GM23338 (cell line): ENCODE results near the gene TMEM178B. TPM values are rescaled to one million over a fixed set of nuclear protein-coding genes. Genes with fewer than 3 reads are reported as not detected.

ENCODE experiments used
- ATAC-seq: fragments of 200-7000 bp; cut with Tn5 transposase; 3 replicates; pipeline ENCODE4 v1.9.1; 2020
- DNase-seq: peaks from one replicate; pipeline ENCODE4 v3.0.0-alpha.2; 2015; ENCODE audit warnings: low spot score
- H2AFZ ChIP-seq: fragments of 200-600 bp; sonication (generic); 2 replicates; pipeline ENCODE4 v1.8.0; 2016; ENCODE audit warnings: antibody characterized with exemption, mild to moderate bottlenecking, moderate library complexity
- H3F3A ChIP-seq: fragments of 200-600 bp; sonication (generic); replicated peaks from 2 replicates; pipeline ENCODE4 v1.8.0; 2017; ENCODE audit warnings: antibody characterized with exemption, mixed run types, low read depth
- H3K27ac ChIP-seq: fragments of 200-600 bp; sonication (generic); 2 replicates; pipeline ENCODE4 v1.6.1; 2016; ENCODE audit warnings: low read depth
- H3K27me3 ChIP-seq: fragments of 200-600 bp; sonication (generic); 2 replicates; pipeline ENCODE4 v1.8.0; 2016; ENCODE audit warnings: mild to moderate bottlenecking, mixed run types, moderate library complexity; ENCODE audit not compliant: insufficient read depth
- H3K36me3 ChIP-seq: fragments of 200-600 bp; sonication (generic); 2 replicates; pipeline ENCODE4 v1.8.0; 2016; ENCODE audit warnings: mild to moderate bottlenecking; ENCODE audit not compliant: insufficient read depth
- H3K4me1 ChIP-seq: fragments of 200-600 bp; sonication (generic); 2 replicates; pipeline ENCODE4 v1.8.0; 2016; ENCODE audit warnings: mild to moderate bottlenecking, moderate library complexity; ENCODE audit not compliant: insufficient read depth
- H3K4me2 ChIP-seq: fragments of 200-600 bp; sonication (generic); 2 replicates; pipeline ENCODE4 v1.7.1; 2017; ENCODE audit warnings: mixed run types
- H3K4me3 ChIP-seq: fragments of 200-600 bp; sonication (generic); 2 replicates; pipeline ENCODE4 v1.6.1; 2016; ENCODE audit warnings: mixed run types
- H3K79me2 ChIP-seq: fragments of 200-600 bp; sonication (generic); replicated peaks from 2 replicates; pipeline ENCODE4 v1.8.0; 2017; ENCODE audit warnings: mild to moderate bottlenecking; ENCODE audit not compliant: insufficient read depth
- H3K9me2 ChIP-seq: fragments of 200-600 bp; sonication (generic); 2 replicates; pipeline ENCODE4 v1.8.0; 2017; ENCODE audit not compliant: insufficient read depth
- H4K20me1 ChIP-seq: fragments of 200-600 bp; sonication (generic); replicated peaks from 2 replicates; pipeline ENCODE4 v1.8.0; 2017; ENCODE audit warnings: mild to moderate bottlenecking; ENCODE audit not compliant: insufficient read depth
- H3K27ac Mint-ChIP-seq: 2 replicates; pipeline ENCODE4 v1.8.0; 2020; ENCODE audit warnings: inconsistent platforms, mild to moderate bottlenecking, moderate library complexity, mixed read lengths
- H3K27me3 Mint-ChIP-seq: 3 replicates; pipeline ENCODE4 v1.8.0; 2022; ENCODE audit warnings: low read depth, mild to moderate bottlenecking, moderate library complexity, mixed read lengths, inconsistent platforms; ENCODE audit not compliant: insufficient read depth, poor library complexity
- H3K36me3 Mint-ChIP-seq: 3 replicates; pipeline ENCODE4 v1.8.0; 2021; ENCODE audit warnings: low read depth, mild to moderate bottlenecking, inconsistent platforms, moderate library complexity, mixed read lengths
- H3K4me1 Mint-ChIP-seq: 3 replicates; pipeline ENCODE4 v1.8.0; 2020; ENCODE audit warnings: mild to moderate bottlenecking, inconsistent platforms, mixed read lengths
- H3K4me3 Mint-ChIP-seq: 3 replicates; pipeline ENCODE4 v1.8.0; 2021; ENCODE audit warnings: moderate library complexity, mild to moderate bottlenecking, inconsistent platforms, mixed read lengths
- H3K9me3 Mint-ChIP-seq: 3 replicates; pipeline ENCODE4 v1.8.0; 2020; ENCODE audit warnings: moderate library complexity, mild to moderate bottlenecking, inconsistent platforms, mixed read lengths
- CREB1 ChIP-seq: fragments of 250-450 bp; sonication (Bioruptor Pico); IDR thresholded peaks from 2 replicates; pipeline ENCODE4 v1.5.0; 2020; ENCODE audit warnings: low read depth, mild to moderate bottlenecking, moderate library complexity
- EZH2 ChIP-seq: fragments of 200-600 bp; sonication (generic); IDR thresholded peaks from one replicate; pipeline ENCODE4 v1.8.0; 2017; ENCODE audit warnings: antibody characterized with exemption, mild to moderate bottlenecking, low read depth; ENCODE audit not compliant: unreplicated experiment
- JUNB ChIP-seq: IDR thresholded peaks from one replicate; pipeline ENCODE4 v1.6.1; 2016; ENCODE audit warnings: antibody characterized with exemption; ENCODE audit not compliant: unreplicated experiment
- POLR2AphosphoS5 ChIP-seq: IDR thresholded peaks from 2 replicates; pipeline ENCODE4 v1.6.1; 2016; ENCODE audit warnings: antibody characterized with exemption, low read depth
- STAT1 ChIP-seq: IDR thresholded peaks from one replicate; pipeline ENCODE4 v1.6.1; 2016; ENCODE audit warnings: antibody characterized with exemption; ENCODE audit not compliant: unreplicated experiment
- ZNF114 ChIP-seq: fragments of 250-450 bp; sonication (Bioruptor Pico); IDR thresholded peaks from 2 replicates; pipeline ENCODE4 v1.5.0; 2020; ENCODE audit warnings: mild to moderate bottlenecking, moderate library complexity
- ZNF331 ChIP-seq: fragments of 250-450 bp; sonication (Bioruptor Pico); IDR thresholded peaks from 2 replicates; pipeline ENCODE4 v1.5.0; 2020; ENCODE audit warnings: low read depth, mild to moderate bottlenecking, moderate library complexity
- polyA plus RNA-seq: library from polyadenylated mRNA; unstranded; fragments of >200 nt; fragmentation: Nextera tagmentation; extraction: Ambion mirVana; gene quantifications from 2 replicates; pipeline ENCODE4 v1.2.1, GENCODE V29; 2016
- total RNA-seq: library from RNA; depleted of rRNA; stranded (reverse); fragments of >200 nt; shearing (Covaris generic); gene quantifications from 2 replicates; pipeline ENCODE4 v1.2.3, GENCODE V29; 2014
- TF ChIP-seq, protein P1 (sequence below): IDR thresholded peaks from one replicate; pipeline ENCODE4 v1.6.1; 2018; ENCODE audit warnings: antibody characterized with exemption; ENCODE audit not compliant: unreplicated experiment
- TF ChIP-seq, protein P2 (sequence below): fragments of 250-450 bp; sonication (Bioruptor Pico); IDR thresholded peaks from 2 replicates; pipeline ENCODE4 v1.5.0; 2020; ENCODE audit warnings: mild to moderate bottlenecking, moderate library complexity
- TF ChIP-seq, protein P3 (sequence below): IDR thresholded peaks from 2 replicates; pipeline ENCODE4 v1.6.1; 2016; ENCODE audit warnings: antibody characterized with exemption

Gene TMEM178B
- total and polyA plus RNA-seq, 2 experiments from 2014 or later: 4.9 to 15.6 TPM

DNA sequence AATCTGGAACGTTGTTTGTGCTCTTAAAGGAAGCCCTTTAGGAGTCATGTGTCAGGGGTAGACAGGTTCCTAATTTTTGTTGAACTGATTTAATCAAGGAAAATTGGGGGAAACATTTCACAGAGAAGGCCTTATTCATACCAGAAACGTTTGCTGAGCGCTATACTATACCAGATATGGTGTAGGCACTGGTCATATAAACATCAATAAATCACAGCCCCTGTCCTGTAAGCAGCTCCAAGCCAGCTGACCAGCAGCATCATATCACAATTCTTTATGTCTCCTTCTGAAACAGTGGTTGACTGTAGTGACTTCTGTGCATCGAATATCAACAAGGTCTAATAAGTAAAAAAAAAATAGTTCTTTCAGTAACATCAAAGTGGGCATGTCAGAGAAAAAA lies 1.1 kb downstream of the TMEM178B start (continued):
- TF ChIP-seq ZNF331 (CRISPR knock-in tag) (no peak), EZH2 (no peak), CREB1 (no peak), JUNB (no peak)
- TF ChIP-seq, protein P1, sequence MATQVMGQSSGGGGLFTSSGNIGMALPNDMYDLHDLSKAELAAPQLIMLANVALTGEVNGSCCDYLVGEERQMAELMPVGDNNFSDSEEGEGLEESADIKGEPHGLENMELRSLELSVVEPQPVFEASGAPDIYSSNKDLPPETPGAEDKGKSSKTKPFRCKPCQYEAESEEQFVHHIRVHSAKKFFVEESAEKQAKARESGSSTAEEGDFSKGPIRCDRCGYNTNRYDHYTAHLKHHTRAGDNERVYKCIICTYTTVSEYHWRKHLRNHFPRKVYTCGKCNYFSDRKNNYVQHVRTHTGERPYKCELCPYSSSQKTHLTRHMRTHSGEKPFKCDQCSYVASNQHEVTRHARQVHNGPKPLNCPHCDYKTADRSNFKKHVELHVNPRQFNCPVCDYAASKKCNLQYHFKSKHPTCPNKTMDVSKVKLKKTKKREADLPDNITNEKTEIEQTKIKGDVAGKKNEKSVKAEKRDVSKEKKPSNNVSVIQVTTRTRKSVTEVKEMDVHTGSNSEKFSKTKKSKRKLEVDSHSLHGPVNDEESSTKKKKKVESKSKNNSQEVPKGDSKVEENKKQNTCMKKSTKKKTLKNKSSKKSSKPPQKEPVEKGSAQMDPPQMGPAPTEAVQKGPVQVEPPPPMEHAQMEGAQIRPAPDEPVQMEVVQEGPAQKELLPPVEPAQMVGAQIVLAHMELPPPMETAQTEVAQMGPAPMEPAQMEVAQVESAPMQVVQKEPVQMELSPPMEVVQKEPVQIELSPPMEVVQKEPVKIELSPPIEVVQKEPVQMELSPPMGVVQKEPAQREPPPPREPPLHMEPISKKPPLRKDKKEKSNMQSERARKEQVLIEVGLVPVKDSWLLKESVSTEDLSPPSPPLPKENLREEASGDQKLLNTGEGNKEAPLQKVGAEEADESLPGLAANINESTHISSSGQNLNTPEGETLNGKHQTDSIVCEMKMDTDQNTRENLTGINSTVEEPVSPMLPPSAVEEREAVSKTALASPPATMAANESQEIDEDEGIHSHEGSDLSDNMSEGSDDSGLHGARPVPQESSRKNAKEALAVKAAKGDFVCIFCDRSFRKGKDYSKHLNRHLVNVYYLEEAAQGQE: no peak

DNA sequence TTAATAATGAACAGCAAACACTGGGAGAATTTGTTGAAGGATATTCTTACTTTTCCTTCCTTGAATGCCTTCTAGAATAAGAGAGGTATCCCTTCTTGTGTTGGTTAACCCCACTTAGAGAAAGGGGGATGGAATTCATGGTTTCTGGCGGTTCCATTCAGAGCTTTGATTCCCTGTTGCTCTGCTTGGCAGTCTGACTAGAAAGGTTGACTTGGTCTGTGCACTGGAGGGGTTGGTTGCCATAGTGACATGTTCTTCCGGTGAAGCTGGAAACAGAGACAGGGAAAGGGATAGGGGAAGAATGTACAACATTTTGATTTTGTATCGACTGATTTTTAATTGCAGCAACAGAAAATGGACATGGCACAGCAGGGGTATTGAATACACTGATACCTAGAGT lies 2.5 kb downstream of the TMEM178B start:
- peaks cover 20% of the 10 kb centered on the region for H3K27me3 Mint-ChIP-seq
- H3F3A ChIP-seq: peaks cover 11% of the 10 kb centered on the region; the same call in 1 of the 2 replicates
- H3K4me3 ChIP-seq: peak overlapping the region; percentile 90
- no peaks in the 10 kb centered on the region for H3K9me3 Mint-ChIP-seq
- peaks cover 5% of the 10 kb centered on the region; the same call in 2 of the 3 replicates for H3K4me1 Mint-ChIP-seq
- H3K4me3 Mint-ChIP-seq: no peak overlapping the region; the same call in 2 of the 3 replicates
- H2AFZ ChIP-seq: no peak overlapping the region
- peaks cover 4% of the 10 kb centered on the region for H4K20me1 ChIP-seq
- H3K4me2 ChIP-seq: peak overlapping the region; percentile 93
- DNase-seq: peak; percentile 66
- H3K4me1 ChIP-seq: peaks cover 29% of the 10 kb centered on the region
- H3K79me2 ChIP-seq: peaks cover 65% of the 10 kb centered on the region
- no peak overlapping the region for H3K27ac Mint-ChIP-seq
- H3K36me3 ChIP-seq: no peaks in the 10 kb centered on the region
- no peaks in the 10 kb centered on the region for H3K9me2 ChIP-seq
- H3K36me3 Mint-ChIP-seq: no peaks in the 10 kb centered on the region; the same call in 2 of the 3 replicates
- H3K27me3 ChIP-seq: peaks cover 22% of the 10 kb centered on the region
- ATAC-seq: no peak
- no peak overlapping the region for H3K27ac ChIP-seq
- TF ChIP-seq EZH2 (no peak), ZNF331 (CRISPR knock-in tag) (no peak), CREB1 (no peak), STAT1 (no peak), POLR2AphosphoS5 (no peak), ZNF114 (CRISPR knock-in tag) (no peak)
- TF ChIP-seq, protein P1: no peak
- TF ChIP-seq, protein P2, sequence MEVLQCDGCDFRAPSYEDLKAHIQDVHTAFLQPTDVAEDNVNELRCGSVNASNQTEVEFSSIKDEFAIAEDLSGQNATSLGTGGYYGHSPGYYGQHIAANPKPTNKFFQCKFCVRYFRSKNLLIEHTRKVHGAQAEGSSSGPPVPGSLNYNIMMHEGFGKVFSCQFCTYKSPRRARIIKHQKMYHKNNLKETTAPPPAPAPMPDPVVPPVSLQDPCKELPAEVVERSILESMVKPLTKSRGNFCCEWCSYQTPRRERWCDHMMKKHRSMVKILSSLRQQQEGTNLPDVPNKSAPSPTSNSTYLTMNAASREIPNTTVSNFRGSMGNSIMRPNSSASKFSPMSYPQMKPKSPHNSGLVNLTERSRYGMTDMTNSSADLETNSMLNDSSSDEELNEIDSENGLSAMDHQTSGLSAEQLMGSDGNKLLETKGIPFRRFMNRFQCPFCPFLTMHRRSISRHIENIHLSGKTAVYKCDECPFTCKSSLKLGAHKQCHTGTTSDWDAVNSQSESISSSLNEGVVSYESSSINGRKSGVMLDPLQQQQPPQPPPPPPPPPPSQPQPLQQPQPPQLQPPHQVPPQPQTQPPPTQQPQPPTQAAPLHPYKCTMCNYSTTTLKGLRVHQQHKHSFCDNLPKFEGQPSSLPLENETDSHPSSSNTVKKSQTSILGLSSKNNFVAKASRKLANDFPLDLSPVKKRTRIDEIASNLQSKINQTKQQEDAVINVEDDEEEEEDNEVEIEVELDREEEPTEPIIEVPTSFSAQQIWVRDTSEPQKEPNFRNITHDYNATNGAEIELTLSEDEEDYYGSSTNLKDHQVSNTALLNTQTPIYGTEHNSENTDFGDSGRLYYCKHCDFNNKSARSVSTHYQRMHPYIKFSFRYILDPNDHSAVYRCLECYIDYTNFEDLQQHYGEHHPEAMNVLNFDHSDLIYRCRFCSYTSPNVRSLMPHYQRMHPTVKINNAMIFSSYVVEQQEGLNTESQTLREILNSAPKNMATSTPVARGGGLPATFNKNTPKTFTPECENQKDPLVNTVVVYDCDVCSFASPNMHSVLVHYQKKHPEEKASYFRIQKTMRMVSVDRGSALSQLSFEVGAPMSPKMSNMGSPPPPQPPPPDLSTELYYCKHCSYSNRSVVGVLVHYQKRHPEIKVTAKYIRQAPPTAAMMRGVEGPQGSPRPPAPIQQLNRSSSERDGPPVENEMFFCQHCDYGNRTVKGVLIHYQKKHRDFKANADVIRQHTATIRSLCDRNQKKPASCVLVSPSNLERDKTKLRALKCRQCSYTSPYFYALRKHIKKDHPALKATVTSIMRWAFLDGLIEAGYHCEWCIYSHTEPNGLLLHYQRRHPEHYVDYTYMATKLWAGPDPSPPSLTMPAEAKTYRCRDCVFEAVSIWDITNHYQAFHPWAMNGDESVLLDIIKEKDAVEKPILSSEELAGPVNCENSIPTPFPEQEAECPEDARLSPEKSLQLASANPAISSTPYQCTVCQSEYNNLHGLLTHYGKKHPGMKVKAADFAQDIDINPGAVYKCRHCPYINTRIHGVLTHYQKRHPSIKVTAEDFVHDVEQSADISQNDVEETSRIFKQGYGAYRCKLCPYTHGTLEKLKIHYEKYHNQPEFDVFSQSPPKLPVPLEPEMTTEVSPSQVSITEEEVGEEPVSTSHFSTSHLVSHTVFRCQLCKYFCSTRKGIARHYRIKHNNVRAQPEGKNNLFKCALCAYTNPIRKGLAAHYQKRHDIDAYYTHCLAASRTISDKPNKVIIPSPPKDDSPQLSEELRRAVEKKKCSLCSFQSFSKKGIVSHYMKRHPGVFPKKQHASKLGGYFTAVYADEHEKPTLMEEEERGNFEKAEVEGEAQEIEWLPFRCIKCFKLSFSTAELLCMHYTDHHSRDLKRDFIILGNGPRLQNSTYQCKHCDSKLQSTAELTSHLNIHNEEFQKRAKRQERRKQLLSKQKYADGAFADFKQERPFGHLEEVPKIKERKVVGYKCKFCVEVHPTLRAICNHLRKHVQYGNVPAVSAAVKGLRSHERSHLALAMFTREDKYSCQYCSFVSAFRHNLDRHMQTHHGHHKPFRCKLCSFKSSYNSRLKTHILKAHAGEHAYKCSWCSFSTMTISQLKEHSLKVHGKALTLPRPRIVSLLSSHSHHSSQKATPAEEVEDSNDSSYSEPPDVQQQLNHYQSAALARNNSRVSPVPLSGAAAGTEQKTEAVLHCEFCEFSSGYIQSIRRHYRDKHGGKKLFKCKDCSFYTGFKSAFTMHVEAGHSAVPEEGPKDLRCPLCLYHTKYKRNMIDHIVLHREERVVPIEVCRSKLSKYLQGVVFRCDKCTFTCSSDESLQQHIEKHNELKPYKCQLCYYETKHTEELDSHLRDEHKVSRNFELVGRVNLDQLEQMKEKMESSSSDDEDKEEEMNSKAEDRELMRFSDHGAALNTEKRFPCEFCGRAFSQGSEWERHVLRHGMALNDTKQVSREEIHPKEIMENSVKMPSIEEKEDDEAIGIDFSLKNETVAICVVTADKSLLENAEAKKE (CRISPR knock-in tag): no peak
- TF ChIP-seq, protein P3, sequence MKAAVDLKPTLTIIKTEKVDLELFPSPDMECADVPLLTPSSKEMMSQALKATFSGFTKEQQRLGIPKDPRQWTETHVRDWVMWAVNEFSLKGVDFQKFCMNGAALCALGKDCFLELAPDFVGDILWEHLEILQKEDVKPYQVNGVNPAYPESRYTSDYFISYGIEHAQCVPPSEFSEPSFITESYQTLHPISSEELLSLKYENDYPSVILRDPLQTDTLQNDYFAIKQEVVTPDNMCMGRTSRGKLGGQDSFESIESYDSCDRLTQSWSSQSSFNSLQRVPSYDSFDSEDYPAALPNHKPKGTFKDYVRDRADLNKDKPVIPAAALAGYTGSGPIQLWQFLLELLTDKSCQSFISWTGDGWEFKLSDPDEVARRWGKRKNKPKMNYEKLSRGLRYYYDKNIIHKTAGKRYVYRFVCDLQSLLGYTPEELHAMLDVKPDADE: no peak
